GM18511 (cell line): Measurements from ENCODE around the gene CTNNA3.
"Not testable (repeated sequence)": the region's sequence is repeated elsewhere in the genome, so short reads cannot be mapped to it uniquely, and the experiment has no call there.

Experiments
- ATAC-seq: cut with Tn5 transposase; IDR thresholded peaks from one replicate; pipeline ENCODE4 v1.9.1; 2021; ENCODE audit warnings: mild to moderate bottlenecking, moderate library complexity; ENCODE audit not compliant: unreplicated experiment

CTNNA3 gene

GRCh38 chr10:66467042-66467441 is 1229.0 kb downstream of the CTNNA3 start:
- ATAC-seq: no peak

- no peak for ATAC-seq
Measured at GRCh38 chr10:66466622-66467021, 1229.4 kb downstream of the CTNNA3 start.

- ATAC-seq: no peak
Measured at GRCh38 chr10:66463611-66464010, 1232.4 kb downstream of the CTNNA3 start.

GRCh38 chr10:66457629-66458028 is 1238.4 kb downstream of the CTNNA3 start:
- no peak for ATAC-seq

GRCh38 chr10:66455304-66455703 is 1240.7 kb downstream of the CTNNA3 start:
- ATAC-seq: no peak

- ATAC-seq: no peak
Measured at GRCh38 chr10:66440568-66440967, 1255.4 kb downstream of the CTNNA3 start.

- ATAC-seq: no peak
Measured at GRCh38 chr10:66414943-66415342, 1281.1 kb downstream of the CTNNA3 start.

GRCh38 chr10:66405566-66405965 is 1290.4 kb downstream of the CTNNA3 start:
- ATAC-seq: no peak

GRCh38 chr10:66398669-66399068 is 1297.3 kb downstream of the CTNNA3 start:
- ATAC-seq: no peak

GRCh38 chr10:66394342-66395063 is 1301.5 kb downstream of the CTNNA3 start:
- no peak for ATAC-seq

- no peak for ATAC-seq
Measured at GRCh38 chr10:66390926-66391325, 1305.1 kb downstream of the CTNNA3 start.

- ATAC-seq: no peak
Measured at GRCh38 chr10:66381045-66381444, 1315.0 kb downstream of the CTNNA3 start.

GRCh38 chr10:66378117-66378876 is 1317.7 kb downstream of the CTNNA3 start:
- no peak for ATAC-seq

GRCh38 chr10:66368146-66368545 is 1327.8 kb downstream of the CTNNA3 start:
- no peak for ATAC-seq

GRCh38 chr10:66366163-66366562 is 1329.8 kb downstream of the CTNNA3 start:
- no peak for ATAC-seq

- no peak for ATAC-seq
Measured at GRCh38 chr10:66365686-66366085, 1330.3 kb downstream of the CTNNA3 start.

GRCh38 chr10:66362522-66362921 is 1333.5 kb downstream of the CTNNA3 start:
- no peak for ATAC-seq

- ATAC-seq: not testable (repeated sequence)
Measured at GRCh38 chr10:66353822-66354221, 1342.2 kb downstream of the CTNNA3 start.

- ATAC-seq: no peak
Measured at GRCh38 chr10:66353422-66353821, 1342.6 kb downstream of the CTNNA3 start.

- no peak for ATAC-seq
Measured at GRCh38 chr10:66350622-66351399, 1345.2 kb downstream of the CTNNA3 start.

GRCh38 chr10:66349726-66350125 is 1346.3 kb downstream of the CTNNA3 start:
- ATAC-seq: no peak

GRCh38 chr10:66349076-66349475 is 1346.9 kb downstream of the CTNNA3 start:
- ATAC-seq: no peak
